ENCODE measurements around the gene RMP24.

The RMP24 gene

DNA sequence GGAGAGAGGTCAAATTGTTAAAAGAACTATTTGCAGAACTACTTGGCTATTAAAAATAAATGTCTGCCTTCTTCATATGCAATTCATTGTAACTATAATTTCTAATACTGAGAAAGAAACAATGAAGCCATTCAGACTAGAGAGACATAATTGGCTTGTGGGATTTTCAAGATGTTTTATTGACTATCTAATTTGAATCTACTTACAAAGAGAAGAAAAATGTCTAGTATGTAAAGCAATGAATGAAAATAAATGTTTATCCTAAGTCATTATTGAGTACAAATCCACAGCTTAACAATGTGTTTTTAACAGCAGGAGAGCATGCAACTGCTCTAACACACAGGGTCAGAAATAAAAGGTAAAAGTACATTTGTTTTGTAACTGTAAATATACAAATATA is 19.2 kb downstream of the RMP24 start:
- Histone ChIP-seq H3K27me3 (ENCODE audit: control insufficient read depth in 1 of 2, insufficient read depth in 2 of 2, low read length in 2 of 2) (no peaks in the 10 kb centered on the region), H3K4me1 (ENCODE audit: control insufficient read depth, insufficient read depth, low read length) (no peaks in the 10 kb centered on the region), H3K9me3 (ENCODE audit: control insufficient read depth in 2 of 2, low read length in 2 of 2) (no peaks in the 10 kb centered on the region), H3K36me3 (ENCODE audit: control insufficient read depth in 2 of 2, insufficient read depth in 2 of 2, low read length in 2 of 2) (peaks cover 0 to 11% of the 10 kb centered on the region in 2 donors), H3K4me3 (ENCODE audit: low read length in 2 of 2) (no peak overlapping the region), H3K9ac (ENCODE audit: low read length in 2 of 2) (no peak overlapping the region), H3K27ac (ENCODE audit: low read length) (no peak overlapping the region)

DNA sequence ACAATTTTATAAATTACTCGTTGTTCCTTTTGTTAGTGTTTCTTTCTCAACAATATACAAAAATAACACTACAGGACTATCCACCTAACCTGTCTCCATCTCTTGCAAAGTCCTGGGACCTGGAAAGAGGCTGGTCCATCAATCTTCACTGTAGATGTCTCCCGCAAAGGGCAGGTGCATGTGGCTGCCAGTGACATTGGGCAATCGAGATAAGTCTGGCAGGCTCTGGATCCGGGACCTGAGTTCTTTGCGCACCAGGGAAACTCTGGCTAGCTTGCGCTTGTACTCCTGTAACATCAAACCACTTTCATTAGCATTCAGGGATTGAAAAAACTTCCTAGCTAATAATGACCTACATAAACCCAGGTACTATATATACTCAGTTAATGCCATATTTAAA is 20.5 kb downstream of the RMP24 start:
- H3K4me1 ChIP-seq (ENCODE audit: control insufficient read depth, insufficient read depth, low read length), result no peaks in the 10 kb centered on the region
- no peaks in the 10 kb centered on the region for H3K27me3 ChIP-seq (ENCODE audit: control insufficient read depth in 1 of 2, insufficient read depth in 2 of 2, low read length in 2 of 2)
- no peak overlapping the region for H3K4me3 ChIP-seq (ENCODE audit: low read length in 2 of 2)
- no peak overlapping the region for H3K27ac ChIP-seq (ENCODE audit: low read length)
- H3K36me3 ChIP-seq (ENCODE audit: control insufficient read depth in 2 of 2, insufficient read depth in 2 of 2, low read length in 2 of 2), result peaks cover 0 to 11% of the 10 kb centered on the region in 2 donors
- no peaks in the 10 kb centered on the region for H3K9me3 ChIP-seq (ENCODE audit: control insufficient read depth in 2 of 2, low read length in 2 of 2)
- no peak overlapping the region for H3K9ac ChIP-seq (ENCODE audit: low read length in 2 of 2)

DNA sequence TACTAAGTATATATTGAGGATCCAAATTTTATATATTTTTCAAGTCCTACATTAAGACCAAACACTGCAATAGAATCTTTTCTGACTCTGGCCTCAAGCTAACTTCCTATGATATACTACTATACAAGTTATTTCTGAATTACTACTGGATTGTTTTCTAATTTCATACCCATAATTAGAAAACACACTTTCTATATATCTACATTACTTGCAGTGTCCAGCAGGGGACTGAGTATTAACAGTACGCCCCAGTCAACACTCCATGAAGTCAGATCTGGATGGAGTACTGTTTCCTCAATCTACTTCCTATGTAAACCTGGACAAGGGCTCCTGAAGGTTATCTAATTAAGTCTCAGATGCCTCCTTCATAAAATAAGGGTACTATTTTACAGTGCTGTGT is 26.5 kb downstream of the RMP24 start:
- Histone ChIP-seq H3K36me3 (ENCODE audit: control insufficient read depth in 2 of 2, insufficient read depth in 2 of 2, low read length in 2 of 2) (no peaks in the 10 kb centered on the region), H3K9me3 (ENCODE audit: control insufficient read depth in 2 of 2, low read length in 2 of 2) (no peaks in the 10 kb centered on the region), H3K27ac (ENCODE audit: low read length) (no peak overlapping the region), H3K4me1 (ENCODE audit: control insufficient read depth, insufficient read depth, low read length) (no peaks in the 10 kb centered on the region), H3K27me3 (ENCODE audit: control insufficient read depth in 1 of 2, insufficient read depth in 2 of 2, low read length in 2 of 2) (no peaks in the 10 kb centered on the region), H3K9ac (ENCODE audit: low read length in 2 of 2) (no peak overlapping the region), H3K4me3 (ENCODE audit: low read length in 2 of 2) (no peak overlapping the region)

DNA sequence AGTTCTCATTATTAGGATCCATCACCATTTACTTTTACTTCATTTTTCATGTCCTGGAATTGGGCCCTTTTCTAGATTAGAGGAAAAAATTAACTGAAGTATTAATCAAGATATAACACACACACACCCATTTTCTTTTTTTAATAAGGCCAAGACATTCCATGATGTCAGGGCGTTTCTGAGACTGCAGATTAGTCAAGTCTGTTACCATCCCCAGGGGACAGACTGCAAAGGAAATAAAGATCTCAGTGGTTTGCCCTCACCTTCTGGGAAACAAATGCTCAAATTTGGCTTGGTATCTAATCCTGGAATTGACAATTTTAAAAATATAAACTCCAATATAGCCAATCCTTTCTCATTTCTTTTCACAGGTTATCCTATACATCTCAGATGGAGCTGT is 27.4 kb downstream of the RMP24 start:
- Histone ChIP-seq H3K4me1 (ENCODE audit: control insufficient read depth, insufficient read depth, low read length) (no peaks in the 10 kb centered on the region), H3K4me3 (ENCODE audit: low read length in 2 of 2) (no peak overlapping the region)

DNA sequence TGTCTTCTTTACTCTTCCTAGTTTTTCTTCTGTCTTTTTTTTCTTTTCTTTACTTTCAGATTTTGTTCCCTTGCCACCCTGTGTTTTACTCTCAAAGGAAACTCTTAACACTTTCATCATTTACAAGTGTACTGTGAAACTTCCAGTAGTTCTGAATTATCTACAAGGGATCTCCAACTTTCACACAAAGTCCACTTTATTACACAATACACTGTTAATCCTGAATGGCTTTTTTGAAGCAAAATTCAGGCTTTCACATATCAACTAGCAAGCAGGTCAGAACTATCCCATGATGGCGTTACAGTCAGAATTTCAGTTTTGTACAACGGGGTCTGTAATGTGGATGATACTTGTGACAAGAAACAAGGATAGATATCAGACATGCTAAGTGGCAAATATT is 34.5 kb downstream of the RMP24 start:
- H3K9ac ChIP-seq (ENCODE audit: low read length in 2 of 2), result no peak overlapping the region
- no peaks in the 10 kb centered on the region for H3K9me3 ChIP-seq (ENCODE audit: control insufficient read depth in 2 of 2, low read length in 2 of 2)
- H3K4me1 ChIP-seq (ENCODE audit: control insufficient read depth, insufficient read depth, low read length), result no peaks in the 10 kb centered on the region
- H3K27ac ChIP-seq (ENCODE audit: low read length), result no peak overlapping the region
- no peaks in the 10 kb centered on the region for H3K36me3 ChIP-seq (ENCODE audit: control insufficient read depth in 2 of 2, insufficient read depth in 2 of 2, low read length in 2 of 2)
- no peaks in the 10 kb centered on the region for H3K27me3 ChIP-seq (ENCODE audit: control insufficient read depth in 1 of 2, insufficient read depth in 2 of 2, low read length in 2 of 2)
- no peak overlapping the region for H3K4me3 ChIP-seq (ENCODE audit: low read length in 2 of 2)

More for the DNA sequence above, 27.4 kb downstream of the RMP24 start:
- no peaks in the 10 kb centered on the region for H3K9me3 ChIP-seq (ENCODE audit: control insufficient read depth in 2 of 2, low read length in 2 of 2)
- H3K9ac ChIP-seq (ENCODE audit: low read length in 2 of 2), result no peak overlapping the region
- H3K36me3 ChIP-seq (ENCODE audit: control insufficient read depth in 2 of 2, insufficient read depth in 2 of 2, low read length in 2 of 2), result no peaks in the 10 kb centered on the region
- no peak overlapping the region for H3K27ac ChIP-seq (ENCODE audit: low read length)
- no peaks in the 10 kb centered on the region for H3K27me3 ChIP-seq (ENCODE audit: control insufficient read depth in 1 of 2, insufficient read depth in 2 of 2, low read length in 2 of 2)

DNA sequence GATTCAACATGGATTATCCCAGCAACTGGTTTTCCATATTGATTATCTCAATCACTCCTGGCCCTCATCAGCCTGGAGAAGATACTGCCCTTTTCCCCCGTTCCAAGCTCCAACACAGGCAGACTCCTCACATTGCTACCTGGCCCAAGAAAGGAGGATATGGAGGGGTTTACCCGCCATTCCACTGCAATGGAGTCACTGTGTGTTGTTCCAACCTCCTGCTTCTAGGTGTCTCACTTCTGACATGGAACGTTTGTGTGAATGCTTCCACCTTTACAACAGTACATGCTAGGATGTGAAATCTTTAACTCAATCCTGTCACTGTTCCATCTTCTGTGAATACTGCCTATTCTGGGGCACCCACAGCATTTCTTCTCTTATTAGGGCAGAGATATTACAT is 36.7 kb downstream of the RMP24 start:
- H3K27me3 ChIP-seq (ENCODE audit: control insufficient read depth in 1 of 2, insufficient read depth in 2 of 2, low read length in 2 of 2), result no peaks in the 10 kb centered on the region
- H3K4me3 ChIP-seq (ENCODE audit: low read length in 2 of 2), result no peak overlapping the region
- no peak overlapping the region for H3K27ac ChIP-seq (ENCODE audit: low read length)
- no peaks in the 10 kb centered on the region for H3K4me1 ChIP-seq (ENCODE audit: control insufficient read depth, insufficient read depth, low read length)
- no peak overlapping the region for H3K9ac ChIP-seq (ENCODE audit: low read length in 2 of 2)
- H3K36me3 ChIP-seq (ENCODE audit: control insufficient read depth in 2 of 2, insufficient read depth in 2 of 2, low read length in 2 of 2), result no peaks in the 10 kb centered on the region
- H3K9me3 ChIP-seq (ENCODE audit: control insufficient read depth in 2 of 2, low read length in 2 of 2), result no peaks in the 10 kb centered on the region

DNA sequence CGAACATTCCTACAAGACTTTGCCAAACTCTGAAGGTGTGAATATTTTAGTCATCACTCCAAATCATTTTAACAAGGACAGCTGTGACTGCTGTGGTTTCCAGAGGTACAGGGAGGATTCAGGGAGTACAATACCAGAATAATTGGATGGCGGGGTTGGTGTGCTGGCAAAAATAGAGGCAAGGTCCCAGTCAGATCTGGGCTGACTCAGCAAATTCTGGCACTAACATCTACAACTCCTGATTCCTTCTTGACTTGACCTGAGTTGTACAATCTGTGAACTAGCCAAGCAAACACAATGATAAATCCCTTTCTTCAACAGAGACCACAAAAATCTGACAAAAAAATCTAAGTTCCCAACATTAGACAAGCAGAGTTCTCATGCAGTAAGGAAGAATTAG is 40.4 kb downstream of the RMP24 start:
- Histone ChIP-seq H3K27ac (ENCODE audit: low read length) (no peak overlapping the region), H3K4me1 (ENCODE audit: control insufficient read depth, insufficient read depth, low read length) (no peaks in the 10 kb centered on the region), H3K27me3 (ENCODE audit: control insufficient read depth in 1 of 2, insufficient read depth in 2 of 2, low read length in 2 of 2) (no peaks in the 10 kb centered on the region), H3K9me3 (ENCODE audit: control insufficient read depth in 2 of 2, low read length in 2 of 2) (no peaks in the 10 kb centered on the region), H3K9ac (ENCODE audit: low read length in 2 of 2) (no peak overlapping the region), H3K36me3 (ENCODE audit: control insufficient read depth in 2 of 2, insufficient read depth in 2 of 2, low read length in 2 of 2) (no peaks in the 10 kb centered on the region), H3K4me3 (ENCODE audit: low read length in 2 of 2) (no peak overlapping the region)

DNA sequence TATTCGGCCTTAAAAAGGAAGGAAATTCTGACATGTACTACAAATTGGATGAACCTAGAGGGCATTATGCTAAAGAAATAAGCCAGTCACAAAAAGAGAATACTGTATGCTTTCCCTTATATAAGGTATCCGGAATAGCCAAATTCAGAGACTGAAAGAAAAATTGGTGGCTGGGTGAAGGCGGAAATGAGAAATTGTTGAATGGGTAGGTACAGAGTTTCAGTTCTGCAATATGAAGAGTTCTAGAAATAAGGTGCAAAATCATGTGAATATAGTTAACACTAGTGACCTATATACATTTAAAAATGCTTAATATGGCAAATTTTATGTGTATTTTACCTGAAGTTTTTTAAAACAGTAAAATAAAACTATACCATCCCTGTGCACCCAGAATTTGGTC is 43.1 kb downstream of the RMP24 start:
- no peak overlapping the region for H3K27ac ChIP-seq (ENCODE audit: low read length)
- H3K4me1 ChIP-seq (ENCODE audit: control insufficient read depth, insufficient read depth, low read length), result no peaks in the 10 kb centered on the region
- H3K4me3 ChIP-seq (ENCODE audit: low read length in 2 of 2), result no peak overlapping the region
- H3K36me3 ChIP-seq (ENCODE audit: control insufficient read depth in 2 of 2, insufficient read depth in 2 of 2, low read length in 2 of 2), result no peaks in the 10 kb centered on the region
- H3K9me3 ChIP-seq (ENCODE audit: control insufficient read depth in 2 of 2, low read length in 2 of 2), result no peaks in the 10 kb centered on the region
- no peak overlapping the region for H3K9ac ChIP-seq (ENCODE audit: low read length in 2 of 2)
- no peaks in the 10 kb centered on the region for H3K27me3 ChIP-seq (ENCODE audit: control insufficient read depth in 1 of 2, insufficient read depth in 2 of 2, low read length in 2 of 2)

DNA sequence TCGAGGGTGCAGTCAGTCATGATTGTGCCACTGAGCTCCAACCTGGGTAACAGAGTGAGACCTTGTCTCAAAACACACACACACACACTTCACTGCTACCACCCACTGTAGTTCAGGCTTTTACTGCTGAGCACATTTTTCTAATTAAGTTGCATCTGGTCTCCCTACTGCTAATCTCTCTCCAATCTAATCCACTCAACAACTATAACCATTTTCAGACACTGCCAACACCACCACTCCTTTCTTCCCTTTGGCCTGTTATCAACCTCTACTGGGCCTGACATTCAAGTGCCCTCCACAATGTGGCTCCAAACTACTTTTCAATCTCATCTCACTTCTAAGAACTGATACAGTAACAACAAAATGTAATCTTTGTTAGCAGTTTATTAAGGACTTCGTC is 44.8 kb downstream of the RMP24 start:
- Histone ChIP-seq H3K36me3 (ENCODE audit: control insufficient read depth in 2 of 2, insufficient read depth in 2 of 2, low read length in 2 of 2) (no peaks in the 10 kb centered on the region), H3K9me3 (ENCODE audit: control insufficient read depth in 2 of 2, low read length in 2 of 2) (no peaks in the 10 kb centered on the region), H3K4me3 (ENCODE audit: low read length in 2 of 2) (no peak overlapping the region), H3K4me1 (ENCODE audit: control insufficient read depth, insufficient read depth, low read length) (no peaks in the 10 kb centered on the region), H3K27me3 (ENCODE audit: control insufficient read depth in 1 of 2, insufficient read depth in 2 of 2, low read length in 2 of 2) (no peaks in the 10 kb centered on the region), H3K27ac (ENCODE audit: low read length) (no peak overlapping the region), H3K9ac (ENCODE audit: low read length in 2 of 2) (no peak overlapping the region)

DNA sequence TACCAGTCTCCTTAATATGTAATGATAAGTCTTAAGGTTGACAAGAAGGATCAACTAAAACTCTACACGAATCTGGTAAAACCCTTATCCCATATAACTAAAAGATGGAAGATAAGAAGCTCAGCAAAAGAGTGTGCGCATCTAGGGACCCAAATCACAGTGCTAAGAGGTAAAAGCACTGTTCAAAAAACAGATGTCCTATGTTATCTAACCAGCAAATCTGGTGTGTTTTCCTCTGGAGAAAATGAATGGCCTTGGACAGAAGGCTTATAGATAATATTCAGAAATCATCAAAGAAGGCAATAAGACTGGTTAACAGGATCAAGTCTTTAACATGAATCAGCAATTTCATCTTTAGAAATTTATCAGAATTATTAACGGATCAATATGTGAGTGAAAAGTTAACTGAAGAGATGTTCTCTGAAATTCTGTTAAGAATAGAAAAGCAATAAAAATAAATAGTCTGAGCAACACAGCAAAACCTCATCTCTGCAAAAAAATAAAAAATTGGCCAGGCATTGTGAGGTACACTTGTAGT is 47.8 kb downstream of the RMP24 start:
- H3K27ac ChIP-seq (ENCODE audit: low read length), result no peak overlapping the region
- no peaks in the 10 kb centered on the region for H3K27me3 ChIP-seq (ENCODE audit: control insufficient read depth in 1 of 2, insufficient read depth in 2 of 2, low read length in 2 of 2)
- H3K9ac ChIP-seq (ENCODE audit: low read length in 2 of 2), result no peak overlapping the region
- no peaks in the 10 kb centered on the region for H3K4me1 ChIP-seq (ENCODE audit: control insufficient read depth, insufficient read depth, low read length)
- no peak overlapping the region for H3K4me3 ChIP-seq (ENCODE audit: low read length in 2 of 2)
- no peaks in the 10 kb centered on the region for H3K36me3 ChIP-seq (ENCODE audit: control insufficient read depth in 2 of 2, insufficient read depth in 2 of 2, low read length in 2 of 2)
- no peaks in the 10 kb centered on the region for H3K9me3 ChIP-seq (ENCODE audit: control insufficient read depth in 2 of 2, low read length in 2 of 2)

DNA sequence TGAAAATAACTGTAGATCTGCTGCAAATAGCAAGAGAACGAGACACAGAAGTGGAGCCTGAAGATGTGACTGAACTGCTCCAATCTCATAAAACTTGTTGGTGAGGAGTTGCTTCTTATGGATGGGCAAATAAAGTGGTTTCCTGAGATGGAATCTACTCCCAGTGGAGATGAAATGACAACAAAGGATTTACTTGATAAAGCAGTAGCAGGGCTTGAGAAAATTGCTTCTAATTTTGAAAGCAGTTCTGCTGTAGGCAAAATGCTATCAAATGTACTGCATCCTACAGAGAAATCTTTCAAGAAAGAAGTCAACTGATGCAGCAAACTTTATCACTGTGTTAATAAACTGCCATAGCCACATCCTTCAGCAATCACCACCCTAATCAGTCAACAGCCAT is 50.9 kb downstream of the RMP24 start:
- no peaks in the 10 kb centered on the region for H3K4me1 ChIP-seq (ENCODE audit: control insufficient read depth, insufficient read depth, low read length)
- H3K36me3 ChIP-seq (ENCODE audit: control insufficient read depth in 2 of 2, insufficient read depth in 2 of 2, low read length in 2 of 2), result peaks cover 3 to 5% of the 10 kb centered on the region in 2 donors

More for the DNA sequence above, 50.9 kb downstream of the RMP24 start:
- H3K27ac ChIP-seq (ENCODE audit: low read length), result no peak overlapping the region
- no peaks in the 10 kb centered on the region for H3K27me3 ChIP-seq (ENCODE audit: control insufficient read depth in 1 of 2, insufficient read depth in 2 of 2, low read length in 2 of 2)
- H3K9me3 ChIP-seq (ENCODE audit: control insufficient read depth in 2 of 2, low read length in 2 of 2), result no peaks in the 10 kb centered on the region
- H3K9ac ChIP-seq (ENCODE audit: low read length in 2 of 2), result no peak overlapping the region
- no peak overlapping the region for H3K4me3 ChIP-seq (ENCODE audit: low read length in 2 of 2)

Data from stomach smooth muscle (tissue), 2 donors.